HG02759 (cell line): ENCODE measurements around the gene TMEM259.

Source experiments
- ATAC-seq: cut with Tn5 transposase; IDR thresholded peaks from one replicate; pipeline ENCODE4 v1.9.1; 2021; ENCODE audit warnings: mild to moderate bottlenecking, moderate library complexity; ENCODE audit not compliant: unreplicated experiment

The TMEM259 gene

DNA sequence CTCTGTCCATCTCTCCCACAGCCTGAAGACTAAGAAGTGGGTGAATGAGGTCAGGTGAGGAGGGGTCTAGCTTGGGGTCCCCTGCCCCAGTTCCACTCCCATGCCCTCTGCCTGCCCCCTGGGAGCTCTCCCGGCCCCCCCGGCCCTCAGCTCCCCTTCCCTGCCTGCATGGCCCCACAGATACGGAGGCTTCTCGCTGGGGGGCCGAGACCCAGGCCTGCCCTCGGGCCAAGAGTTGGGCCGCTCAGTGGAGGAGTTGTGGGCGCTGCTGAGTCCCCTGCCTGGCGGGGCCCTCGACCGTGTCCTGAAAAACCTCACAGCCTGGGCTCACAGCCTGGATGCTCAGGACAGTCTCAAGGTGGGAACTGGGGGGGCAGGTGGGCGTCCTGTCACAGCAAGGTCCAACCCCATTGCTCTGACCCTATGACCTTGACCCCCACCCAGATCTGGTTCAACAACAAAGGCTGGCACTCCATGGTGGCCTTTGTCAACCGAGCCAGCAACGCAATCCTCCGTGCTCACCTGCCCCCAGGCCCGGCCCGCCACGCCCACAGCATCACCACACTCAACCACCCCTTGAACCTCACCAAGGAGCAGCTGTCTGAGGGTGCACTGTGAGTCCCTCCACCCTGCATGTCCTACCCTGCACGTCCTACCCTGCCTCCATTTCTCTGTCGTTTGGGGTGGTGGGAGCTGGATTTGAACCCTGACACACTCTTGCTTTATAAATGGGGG, 35.1 kb upstream of the TMEM259 start:
- ATAC-seq: no peak

GRCh38 chr19:1055028-1055425, 34.1 kb upstream of the TMEM259 start:
- ATAC-seq: no peak

GRCh38 chr19:1054102-1055027, 33.4 kb upstream of the TMEM259 start:
- ATAC-seq: no peak

GRCh38 chr19:1053176-1054101, 32.5 kb upstream of the TMEM259 start:
- ATAC-seq: no peak

GRCh38 chr19:1052349-1052975, 31.5 kb upstream of the TMEM259 start:
- ATAC-seq: no peak

DNA sequence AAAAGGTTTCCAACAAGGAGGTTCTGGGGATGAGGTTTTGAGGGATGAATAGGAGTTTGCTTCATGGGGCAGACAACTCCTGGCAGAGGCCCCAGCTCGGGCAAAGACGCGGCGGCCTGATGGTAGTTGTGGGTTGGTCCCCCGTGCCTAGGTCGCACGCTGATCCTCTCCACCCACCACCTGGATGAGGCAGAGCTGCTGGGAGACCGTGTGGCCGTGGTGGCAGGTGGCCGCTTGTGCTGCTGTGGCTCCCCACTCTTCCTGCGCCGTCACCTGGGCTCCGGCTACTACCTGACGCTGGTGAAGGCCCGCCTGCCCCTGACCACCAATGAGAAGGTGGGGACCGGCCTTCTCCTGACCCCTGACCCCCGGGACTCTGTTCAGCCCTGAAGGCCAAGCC, 30.9 kb upstream of the TMEM259 start:
- ATAC-seq: no peak

DNA sequence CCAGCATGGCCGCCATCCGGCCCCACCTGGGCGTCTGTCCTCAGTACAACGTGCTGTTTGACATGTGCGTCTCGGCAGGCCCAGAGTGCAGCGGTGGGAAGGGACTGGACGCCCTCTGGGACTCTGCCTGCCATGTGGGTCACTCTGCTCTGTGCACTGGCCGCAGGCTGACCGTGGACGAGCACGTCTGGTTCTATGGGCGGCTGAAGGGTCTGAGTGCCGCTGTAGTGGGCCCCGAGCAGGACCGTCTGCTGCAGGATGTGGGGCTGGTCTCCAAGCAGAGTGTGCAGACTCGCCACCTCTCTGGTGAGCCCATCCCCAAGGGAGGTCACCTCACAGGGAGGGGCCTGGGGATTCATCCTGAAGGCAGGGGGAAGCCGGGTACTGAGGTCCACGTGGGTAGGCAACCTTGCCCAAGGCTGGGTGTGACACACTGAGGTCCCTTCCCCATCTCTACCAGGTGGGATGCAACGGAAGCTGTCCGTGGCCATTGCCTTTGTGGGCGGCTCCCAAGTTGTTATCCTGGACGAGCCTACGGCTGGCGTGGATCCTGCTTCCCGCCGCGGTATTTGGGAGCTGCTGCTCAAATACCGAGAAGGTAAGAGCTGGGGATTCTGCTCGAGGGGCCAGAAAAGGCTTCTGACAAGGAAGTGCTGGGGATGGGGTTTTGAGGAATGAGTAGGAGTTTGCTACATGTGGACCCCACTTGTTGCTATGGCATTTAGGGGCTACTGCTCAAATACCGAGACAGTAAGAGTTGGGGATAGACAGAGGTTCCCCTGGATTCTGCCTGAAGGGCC, 30.3 kb upstream of the TMEM259 start:
- no peak for ATAC-seq

DNA sequence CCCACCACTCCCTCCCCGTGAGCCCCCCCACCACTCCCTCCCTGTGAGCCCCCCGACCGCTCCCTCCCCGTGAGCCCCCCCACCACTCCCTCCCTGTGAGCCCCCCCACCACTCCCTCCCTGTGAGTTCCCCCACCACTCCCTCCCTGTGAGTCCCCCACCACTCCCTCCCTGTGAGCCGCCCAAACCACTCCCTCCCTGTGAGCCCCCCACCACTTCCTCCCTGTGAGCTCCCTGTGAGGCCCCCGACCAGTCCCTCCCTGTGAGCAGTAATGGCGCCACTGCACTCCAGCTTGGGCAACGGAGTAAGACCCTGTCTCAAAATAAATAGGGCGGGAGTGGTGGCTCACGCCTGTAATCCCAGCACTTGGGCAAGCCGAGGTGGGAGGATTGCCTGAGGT, 28.9 kb upstream of the TMEM259 start:
- no peak for ATAC-seq

DNA sequence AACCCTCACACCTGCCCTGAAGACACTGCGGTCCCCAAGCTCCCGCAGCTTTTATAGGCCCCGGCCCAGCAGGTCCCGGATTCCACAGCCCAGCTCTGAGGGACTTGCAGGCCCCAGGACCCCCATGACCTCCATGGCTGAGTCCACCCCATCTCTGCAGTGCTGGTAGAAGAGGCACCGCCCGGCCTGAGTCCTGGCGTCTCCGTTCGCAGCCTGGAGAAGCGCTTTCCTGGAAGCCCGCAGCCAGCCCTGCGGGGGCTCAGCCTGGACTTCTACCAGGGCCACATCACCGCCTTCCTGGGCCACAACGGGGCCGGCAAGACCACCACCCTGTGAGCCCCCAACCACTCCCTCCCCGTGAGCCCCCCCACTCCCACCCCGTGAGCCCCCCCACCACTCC, 28.2 kb upstream of the TMEM259 start:
- ATAC-seq: no peak

DNA sequence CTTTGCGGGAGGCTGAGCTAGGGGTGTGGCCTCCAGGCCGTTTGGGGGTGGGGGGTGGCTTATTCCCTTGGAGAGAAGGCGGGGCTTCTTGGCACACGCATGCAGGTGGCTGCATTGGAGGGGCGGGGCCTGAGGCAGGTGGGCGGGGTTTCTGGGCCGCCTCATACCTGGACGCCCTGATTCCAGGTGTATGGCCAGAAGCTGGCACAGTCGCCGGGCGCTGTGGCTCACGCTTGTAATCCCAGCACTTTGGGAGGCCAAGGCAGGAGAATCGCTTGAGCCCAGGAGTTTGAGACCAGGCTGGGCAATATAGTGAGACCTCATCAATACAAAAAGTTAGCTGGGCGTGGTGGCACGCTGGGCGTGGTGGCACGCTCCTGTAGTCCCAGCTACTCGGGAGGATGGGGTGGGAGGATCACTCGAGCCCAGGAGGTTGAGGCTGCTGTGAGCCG, 26.8 kb upstream of the TMEM259 start:
- ATAC-seq: no peak

DNA sequence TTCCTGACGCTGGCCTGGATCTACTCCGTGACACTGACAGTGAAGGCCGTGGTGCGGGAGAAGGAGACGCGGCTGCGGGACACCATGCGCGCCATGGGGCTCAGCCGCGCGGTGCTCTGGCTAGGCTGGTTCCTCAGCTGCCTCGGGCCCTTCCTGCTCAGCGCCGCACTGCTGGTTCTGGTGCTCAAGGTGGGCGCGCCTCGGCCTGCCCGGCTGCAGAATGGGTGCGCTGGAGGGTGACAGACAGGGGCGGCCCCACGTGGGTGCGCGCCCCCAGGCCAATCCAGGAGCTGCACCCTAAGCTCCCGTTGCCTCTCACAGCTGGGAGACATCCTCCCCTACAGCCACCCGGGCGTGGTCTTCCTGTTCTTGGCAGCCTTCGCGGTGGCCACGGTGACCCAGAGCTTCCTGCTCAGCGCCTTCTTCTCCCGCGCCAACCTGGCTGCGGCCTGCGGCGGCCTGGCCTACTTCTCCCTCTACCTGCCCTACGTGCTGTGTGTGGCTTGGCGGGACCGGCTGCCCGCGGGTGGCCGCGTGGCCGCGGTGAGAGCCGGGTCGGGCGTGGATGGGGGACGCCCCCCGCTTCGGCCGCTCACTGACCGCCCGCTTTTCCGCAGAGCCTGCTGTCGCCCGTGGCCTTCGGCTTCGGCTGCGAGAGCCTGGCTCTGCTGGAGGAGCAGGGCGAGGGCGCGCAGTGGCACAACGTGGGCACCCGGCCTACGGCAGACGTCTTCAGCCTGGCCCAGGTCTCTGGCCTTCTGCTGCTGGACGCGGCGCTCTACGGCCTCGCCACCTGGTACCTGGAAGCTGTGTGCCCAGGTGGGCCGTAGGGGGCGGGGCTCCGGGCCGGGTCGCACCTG, 26.1 kb upstream of the TMEM259 start:
- ATAC-seq: no peak

- no peak for ATAC-seq
Measured at GRCh38 chr19:1046117-1046626, 25.2 kb upstream of the TMEM259 start.

GRCh38 chr19:1045247-1045603, 24.3 kb upstream of the TMEM259 start:
- no peak for ATAC-seq

GRCh38 chr19:1042689-1043511, 22.0 kb upstream of the TMEM259 start:
- ATAC-seq: no peak

DNA sequence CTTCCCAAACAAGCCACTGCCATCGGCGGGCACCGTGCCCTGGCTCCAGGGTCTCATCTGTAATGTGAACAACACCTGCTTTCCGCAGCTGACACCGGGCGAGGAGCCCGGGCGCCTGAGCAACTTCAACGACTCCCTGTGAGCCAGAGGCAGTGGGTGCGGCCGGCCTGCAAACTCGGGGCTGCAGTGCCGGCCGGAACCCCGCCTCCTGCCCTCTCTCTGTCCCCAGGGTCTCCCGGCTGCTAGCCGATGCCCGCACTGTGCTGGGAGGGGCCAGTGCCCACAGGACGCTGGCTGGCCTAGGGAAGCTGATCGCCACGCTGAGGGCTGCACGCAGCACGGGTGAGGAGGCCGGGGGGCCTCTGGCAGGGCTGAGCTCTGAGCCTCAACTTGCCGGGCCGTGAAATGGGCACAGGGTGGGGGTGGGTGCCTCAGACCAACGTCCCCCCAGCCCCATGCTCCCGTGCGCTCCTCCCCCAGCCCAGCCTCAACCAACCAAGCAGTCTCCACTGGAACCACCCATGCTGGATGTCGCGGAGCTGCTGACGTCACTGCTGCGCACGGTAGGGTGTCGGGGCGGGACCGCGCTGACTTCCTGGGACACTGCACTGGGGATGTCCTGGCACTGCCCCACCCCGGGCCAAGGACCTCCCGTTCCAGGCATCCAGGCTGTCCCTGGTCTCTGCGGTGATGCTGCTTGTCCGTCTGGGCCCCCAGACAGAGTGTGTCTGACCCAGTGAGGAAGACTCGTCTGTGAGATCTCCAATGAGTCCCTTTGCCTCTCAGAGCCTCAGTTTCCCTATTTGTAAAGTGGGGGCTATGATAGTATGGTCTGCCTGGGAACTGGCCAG, 21.1 kb upstream of the TMEM259 start:
- ATAC-seq: no peak

- ATAC-seq: no peak
Measured at GRCh38 chr19:1041272-1041834, 20.4 kb upstream of the TMEM259 start.
